Common myeloid progenitor, CD34-positive (primary cell): Measurements from ENCODE around the gene TRABD2B.

Source experiments
- CTCF ChIA-PET: fragments of 350-600 bp; sonication (Branson Sonifier 250); formaldehyde crosslinking; loops from one replicate; lab custom pipeline; 2021; ENCODE audit warnings: antibody characterized with exemption; lab: Charles Lee
- POLR2A ChIA-PET: fragments of 350-600 bp; sonication (Branson Sonifier 250); formaldehyde crosslinking; loops from one replicate; lab custom pipeline; 2021; ENCODE audit warnings: antibody characterized with exemption; lab: Charles Lee
- DNase-seq, 3 donors: peaks; one replicate each; pipeline versions ENCODE4 v3.0.0 to v3.0.0-alpha.2; 2013
- H3K27ac ChIP-seq, 2 experiments: 1 replicate in 1 of 2; 2 replicates in 1 of 2; pipeline ENCODE4 v1.7.0; 2013; ENCODE audit warnings: inconsistent platforms in 2 of 2, low read length in 2 of 2, mild to moderate bottlenecking in 2 of 2, low read depth in 1 of 2, moderate library complexity in 1 of 2; ENCODE audit not compliant: severe bottlenecking in 2 of 2, insufficient read depth in 1 of 2, poor library complexity in 1 of 2
- H3K27me3 ChIP-seq, 5 experiments: replicated peaks in 2 of 5; 1 replicate in 3 of 5; 2 replicates in 2 of 5; pipeline versions ENCODE4 v1.6.1 to v1.7.0; 2013; ENCODE audit warnings: low read length in 4 of 5, mild to moderate bottlenecking in 2 of 5, moderate library complexity in 2 of 5, inconsistent platforms in 1 of 5; ENCODE audit not compliant: insufficient read depth in 5 of 5, control insufficient read depth in 4 of 5
- H3K36me3 ChIP-seq, 4 experiments: 1 replicate in 2 of 4; 2 replicates in 2 of 4; pipeline versions ENCODE4 v1.6.1 to v1.7.0; 2013; ENCODE audit warnings: low read length in 3 of 4, control low read depth in 1 of 4, mild to moderate bottlenecking in 1 of 4; ENCODE audit not compliant: control insufficient read depth in 4 of 4, insufficient read depth in 4 of 4
- H3K4me1 ChIP-seq, 4 experiments: 1 replicate in 3 of 4; 2 replicates in 1 of 4; pipeline versions ENCODE4 v1.6.1 to v1.7.1; 2013; ENCODE audit warnings: low read length in 3 of 4, mild to moderate bottlenecking in 3 of 4, control low read depth in 1 of 4, inconsistent platforms in 1 of 4, moderate library complexity in 1 of 4; ENCODE audit not compliant: control insufficient read depth in 4 of 4, insufficient read depth in 4 of 4; ENCODE audit errors: control extremely low read depth in 1 of 4
- H3K4me3 ChIP-seq, 7 experiments: 1 replicate in 4 of 7; 2 replicates in 3 of 7; pipeline versions ENCODE4 v1.5.1 to v1.7.0; 2013; ENCODE audit warnings: mild to moderate bottlenecking in 7 of 7, low read length in 6 of 7, moderate library complexity in 6 of 7, inconsistent platforms in 2 of 7, low read depth in 2 of 7, control low read depth in 1 of 7; ENCODE audit not compliant: insufficient read depth in 4 of 7, control insufficient read depth in 1 of 7; ENCODE audit errors: extremely low read depth in 1 of 7
- H3K9me3 ChIP-seq, 5 experiments: 1 replicate in 4 of 5; 2 replicates in 1 of 5; pipeline versions ENCODE4 v1.6.1 to v1.7.1; 2013; ENCODE audit warnings: low read length in 4 of 5, mild to moderate bottlenecking in 2 of 5, inconsistent platforms in 1 of 5, low read depth in 1 of 5, moderate library complexity in 1 of 5; ENCODE audit not compliant: control insufficient read depth in 4 of 5, insufficient read depth in 2 of 5; ENCODE audit errors: control extremely low read depth in 1 of 5
- WGBS: methylation state at CpG from one replicate; pipeline ENCODE4 v1.1.5; 2013; ENCODE audit not compliant: insufficient coverage; 5-methylcytosine and 5-hydroxymethylcytosine counted together

Gene TRABD2B

DNA sequence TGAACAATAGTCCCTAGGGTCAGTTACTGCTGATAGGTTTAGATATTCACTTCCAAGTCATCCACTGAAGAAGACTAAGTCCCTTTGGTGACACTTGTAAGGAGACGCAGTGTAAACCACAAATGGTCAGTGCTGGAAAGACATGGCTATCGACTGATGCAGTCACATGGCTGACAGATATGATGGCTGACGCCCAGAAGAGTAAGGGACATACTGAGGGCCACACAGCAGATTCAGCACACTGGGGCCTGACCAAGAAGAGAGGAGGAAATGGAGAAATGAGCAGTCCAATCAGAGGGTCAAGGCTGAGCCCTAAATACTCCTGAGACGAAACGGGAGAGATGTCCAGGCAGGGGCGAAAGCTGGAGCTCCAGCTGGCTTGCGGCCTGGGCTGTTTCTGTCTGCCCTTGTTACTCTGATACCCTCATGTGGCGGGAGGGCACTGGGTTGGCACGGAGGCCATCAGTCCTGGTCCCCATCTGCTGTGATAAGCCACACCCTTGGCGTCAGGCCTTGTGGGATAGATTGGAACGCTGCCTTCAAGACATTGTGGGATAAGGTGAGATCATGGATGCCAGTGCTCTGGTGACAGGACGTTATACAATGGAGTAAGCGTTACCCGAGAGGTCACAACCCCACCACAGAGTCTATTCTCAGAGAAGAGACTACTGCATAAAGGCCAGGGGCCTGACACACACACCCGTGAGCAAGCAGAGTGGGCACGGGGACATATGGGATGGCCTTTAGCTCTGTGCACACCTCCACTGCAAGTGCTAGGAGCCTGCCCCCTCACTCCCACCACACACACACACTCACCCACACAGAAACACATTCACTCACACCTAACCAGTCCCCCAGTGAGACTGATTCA is 158.4 kb downstream of the TRABD2B start:
- H3K9me3 ChIP-seq = peaks cover 0 to 19% (median 4%) of the 10 kb centered on the region in 5 experiments
- WGBS = 98% methylated on average over 15 of the region's 16 CpGs

GRCh38 chr1:47837866-47838561 is 159.2 kb downstream of the TRABD2B start:
- Histone ChIP-seq H3K9me3 (peaks cover 0 to 21% (median 4%) of the 10 kb centered on the region in 5 experiments), H3K4me3 (no peak overlapping the region), H3K36me3 (no peaks in the 10 kb centered on the region), H3K4me1 (no peaks in the 10 kb centered on the region), H3K27ac (no peak overlapping the region), H3K27me3 (peaks cover 0 to 16% (median 4%) of the 10 kb centered on the region in 5 experiments)
- ChIA-PET POLR2A (interaction anchor here (0.6 kb wide), 1 partner anchor 12 kb away, joined by 3 read pairs; no protein-coding TSS in a partner anchor), CTCF (no interaction called here)
- 98% methylated on average over 5 of the region's 5 CpGs for WGBS
- DNase-seq = no peak

More for the DNA sequence above, 158.4 kb downstream of the TRABD2B start:
- no peak for DNase-seq
- no peak overlapping the region for H3K4me3 ChIP-seq
- H3K27me3 ChIP-seq = peaks cover 0 to 23% (median 8%) of the 10 kb centered on the region in 5 experiments
- H3K4me1 ChIP-seq = no peaks in the 10 kb centered on the region
- no peaks in the 10 kb centered on the region for H3K36me3 ChIP-seq
- ChIA-PET POLR2A (interaction anchor here (0.6 kb wide), 1 partner anchor 13 kb away, joined by 3 read pairs; no protein-coding TSS in a partner anchor), CTCF (interaction anchor here (0.8 kb wide), 1 partner anchor 12 kb away, joined by 3 read pairs; no protein-coding TSS in a partner anchor)
- no peak overlapping the region for H3K27ac ChIP-seq

GRCh38 chr1:47837056-47837830 is 159.9 kb downstream of the TRABD2B start:
- H3K36me3 ChIP-seq = no peaks in the 10 kb centered on the region
- ChIA-PET CTCF (no interaction called here), POLR2A (no interaction called here)
- 95% methylated on average over 11 of the region's 13 CpGs for WGBS
- peaks cover 0 to 21% (median 4%) of the 10 kb centered on the region in 5 experiments for H3K9me3 ChIP-seq
- no peaks in the 10 kb centered on the region for H3K4me1 ChIP-seq
- H3K4me3 ChIP-seq = no peak overlapping the region
- DNase-seq = no peak
- no peak overlapping the region for H3K27ac ChIP-seq
- H3K27me3 ChIP-seq = peaks cover 0 to 12% (median 2%) of the 10 kb centered on the region in 5 experiments

- Histone ChIP-seq H3K4me3 (no peak overlapping the region), H3K4me1 (no peaks in the 10 kb centered on the region), H3K36me3 (no peaks in the 10 kb centered on the region), H3K27me3 (peaks cover 0 to 16% (median 4%) of the 10 kb centered on the region in 5 experiments), H3K9me3 (peaks cover 0 to 21% (median 4%) of the 10 kb centered on the region in 5 experiments), H3K27ac (no peak overlapping the region)
- POLR2A ChIA-PET = no interaction called here
- WGBS = 90% methylated on average over 1 of the region's 2 CpGs
- CTCF ChIA-PET = no interaction called here
- DNase-seq = no peak
Observed at GRCh38 chr1:47835409-47835808, 161.8 kb downstream of the TRABD2B start.

- ChIA-PET CTCF (no interaction called here), POLR2A (interaction anchor here (0.7 kb wide), 1 partner anchor 38 kb away, joined by 3 read pairs; no protein-coding TSS in a partner anchor)
- peaks cover 0 to 21% (median 4%) of the 10 kb centered on the region in 5 experiments for H3K9me3 ChIP-seq
- no peak overlapping the region for H3K27ac ChIP-seq
- peaks cover 0 to 16% (median 5%) of the 10 kb centered on the region in 5 experiments for H3K27me3 ChIP-seq
- no peaks in the 10 kb centered on the region for H3K4me1 ChIP-seq
- DNase-seq = no peak
- H3K4me3 ChIP-seq = no peak overlapping the region
- WGBS = no CpG with 5 or more reads among the region's 3 CpGs
- H3K36me3 ChIP-seq = no peaks in the 10 kb centered on the region
Observed at GRCh38 chr1:47834326-47834725, 162.9 kb downstream of the TRABD2B start.

DNA sequence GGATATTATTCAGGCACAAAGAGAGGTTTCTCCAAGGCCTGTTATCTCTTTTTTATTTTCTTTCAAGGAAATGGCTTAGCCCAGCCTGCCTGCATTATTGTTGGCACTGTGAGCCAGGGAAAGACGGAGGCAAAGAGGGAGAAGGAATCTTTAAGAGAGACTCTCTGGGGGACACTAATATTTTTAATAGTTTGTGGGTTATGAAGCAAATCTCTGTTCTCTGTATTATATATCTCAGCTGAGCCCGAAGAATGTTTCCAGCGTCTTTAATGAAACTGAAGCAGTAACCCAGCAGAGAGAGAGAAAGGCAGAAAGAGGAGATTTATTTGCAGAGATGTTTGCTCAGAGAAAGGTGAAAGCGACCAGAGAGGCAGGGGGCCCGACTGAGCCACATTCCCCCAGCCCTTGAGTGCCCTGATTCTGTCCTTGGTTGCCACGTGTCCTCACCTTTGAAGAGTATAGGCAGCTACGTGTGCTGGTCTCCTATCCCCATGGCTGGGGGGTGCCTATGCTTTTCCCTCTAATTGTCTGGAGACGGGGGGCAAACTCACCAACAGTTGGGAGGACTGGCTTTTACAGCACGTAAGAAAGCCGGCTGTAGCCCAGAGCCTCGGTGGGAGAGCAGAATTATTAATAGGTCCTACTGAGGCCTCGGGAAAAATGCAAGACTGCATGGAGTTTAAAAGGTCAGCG is 166.4 kb downstream of the TRABD2B start:
- Histone ChIP-seq H3K27ac (no peak overlapping the region), H3K27me3 (peaks cover 0 to 16% (median 5%) of the 10 kb centered on the region in 5 experiments), H3K36me3 (no peaks in the 10 kb centered on the region), H3K4me3 (no peak overlapping the region), H3K9me3 (peaks cover 0 to 18% (median 4%) of the 10 kb centered on the region in 5 experiments), H3K4me1 (peaks cover 0 to 2% (median 0%) of the 10 kb centered on the region in 4 experiments)
- DNase-seq = no peak
- POLR2A ChIA-PET = no interaction called here
- WGBS = 94% methylated on average over 12 of the region's 13 CpGs
- CTCF ChIA-PET = no interaction called here
